ENCODE measurements around the gene C5orf24.
A peak's percentile ranks its signal among the peaks of the same experiment; 100 is the strongest.
"Not testable (repeated sequence)": the region's sequence is repeated elsewhere in the genome, so short reads cannot be mapped to it uniquely, and the experiment has no call there.

Gene C5orf24

GRCh38 chr5:134857401-134857800 lies 11.6 kb downstream of the C5orf24 start:
- DNase-seq (ENCODE audit: low spot score), result no peak

DNA sequence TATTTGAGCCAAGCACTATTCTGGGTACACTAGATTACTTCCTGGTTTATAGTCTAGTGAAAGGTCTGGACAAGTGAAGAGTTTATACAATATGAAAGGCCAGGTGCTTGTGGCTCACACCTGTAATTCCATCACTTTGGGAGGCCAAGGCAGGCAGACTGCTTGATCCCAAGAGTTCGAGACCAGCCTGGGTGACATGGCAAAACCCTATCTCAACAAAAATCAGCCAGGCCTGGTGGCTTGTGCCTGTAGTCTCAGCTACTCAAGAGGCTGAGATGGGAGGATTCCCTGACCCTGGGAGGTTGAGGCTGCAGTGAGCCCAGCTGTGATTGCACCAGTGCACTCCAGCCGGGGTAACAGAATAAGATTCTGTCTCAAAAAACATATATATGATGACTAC lies 18.9 kb downstream of the C5orf24 start:
- DNase-seq (ENCODE audit: low spot score), result no peak

- DNase-seq (ENCODE audit: low spot score), result no peak
These were observed 27.7 kb downstream of the C5orf24 start for GRCh38 chr5:134873494-134873893.

- DNase-seq (ENCODE audit: low spot score), result peak; percentile 91
These were observed 28.4 kb downstream of the C5orf24 start, which contains the start of gene TXNDC15 for GRCh38 chr5:134873987-134874830. TSS of gene TXNDC15 (plus strand) at chr5:134874371. CDS start at chr5:134874428, 57 bp downstream.

DNA sequence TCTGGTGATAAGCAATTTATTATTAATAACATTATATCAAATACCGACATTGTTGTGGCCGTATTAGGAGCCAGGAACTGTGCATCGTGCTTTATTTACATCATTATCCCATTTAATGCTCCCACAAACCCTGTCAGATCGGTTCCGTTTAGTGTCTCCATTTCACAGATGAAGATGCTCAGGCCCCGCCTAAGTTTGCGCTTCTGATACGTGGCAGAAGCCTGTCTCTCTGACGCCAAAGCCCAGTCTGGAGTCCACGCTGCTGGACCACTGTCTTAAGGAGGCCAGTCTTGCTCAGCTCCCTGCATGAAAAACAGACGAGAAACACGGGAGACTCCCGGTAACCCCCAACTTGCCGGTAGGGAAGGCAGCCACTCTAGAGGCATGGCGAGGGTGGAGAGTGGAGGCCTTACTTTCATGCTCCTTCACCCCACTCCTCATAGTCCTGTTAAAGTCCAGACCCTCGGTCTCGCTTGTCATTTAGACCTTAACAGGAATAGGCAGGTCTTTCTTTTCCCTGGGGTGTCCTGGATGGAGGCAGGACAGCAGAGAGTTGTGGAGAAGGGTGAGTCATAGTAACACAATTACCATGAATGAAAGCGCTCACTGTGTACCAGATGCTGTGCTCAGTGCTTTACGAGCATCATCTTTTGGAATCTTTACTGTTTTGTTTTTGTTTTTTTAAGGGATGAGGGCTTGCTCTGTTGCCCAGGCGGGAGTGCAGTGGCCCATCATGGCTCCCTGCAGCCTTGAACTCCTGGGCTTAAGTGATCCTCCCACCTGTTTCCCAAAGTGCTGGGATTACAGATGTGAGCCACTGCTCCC lies 29.3 kb downstream of the C5orf24 start:
- peak; percentile 87 for DNase-seq (ENCODE audit: low spot score)

- no peak for DNase-seq (ENCODE audit: low spot score)
These were observed 31.4 kb downstream of the C5orf24 start for GRCh38 chr5:134877159-134877558.

- no peak for DNase-seq (ENCODE audit: low spot score)
These were observed 32.6 kb downstream of the C5orf24 start for GRCh38 chr5:134878403-134878802.

DNA sequence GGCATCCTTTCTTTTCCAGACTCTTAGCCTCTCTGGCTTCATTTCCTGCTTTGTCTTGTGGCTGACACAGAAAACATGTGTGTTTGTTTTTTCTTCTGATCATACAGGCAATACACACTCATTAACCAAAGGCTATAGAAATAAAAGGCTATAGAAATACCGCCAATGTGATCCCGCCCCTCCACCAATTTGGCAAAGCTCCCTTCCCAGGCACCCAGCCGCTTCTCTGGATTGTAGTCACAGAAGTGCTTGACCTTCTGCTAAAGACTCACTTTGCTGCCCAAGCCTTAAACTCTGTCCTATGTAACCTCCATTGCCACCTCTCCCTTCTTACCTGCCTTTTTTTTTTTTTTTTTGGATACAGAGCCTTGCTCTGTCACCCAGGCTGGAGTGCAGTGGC lies 33.7 kb downstream of the C5orf24 start:
- DNase-seq (ENCODE audit: low spot score), result no peak

GRCh38 chr5:134880937-134881336 lies 35.2 kb downstream of the C5orf24 start:
- DNase-seq (ENCODE audit: low spot score), result not testable (repeated sequence)

- DNase-seq (ENCODE audit: low spot score), result not testable (repeated sequence)
These were observed 35.9 kb downstream of the C5orf24 start for GRCh38 chr5:134881711-134882110.

- DNase-seq (ENCODE audit: low spot score), result no peak
These were observed 41.9 kb downstream of the C5orf24 start for GRCh38 chr5:134887593-134888159.

GRCh38 chr5:134889335-134889734 lies 43.6 kb downstream of the C5orf24 start:
- no peak for DNase-seq (ENCODE audit: low spot score)

DNA sequence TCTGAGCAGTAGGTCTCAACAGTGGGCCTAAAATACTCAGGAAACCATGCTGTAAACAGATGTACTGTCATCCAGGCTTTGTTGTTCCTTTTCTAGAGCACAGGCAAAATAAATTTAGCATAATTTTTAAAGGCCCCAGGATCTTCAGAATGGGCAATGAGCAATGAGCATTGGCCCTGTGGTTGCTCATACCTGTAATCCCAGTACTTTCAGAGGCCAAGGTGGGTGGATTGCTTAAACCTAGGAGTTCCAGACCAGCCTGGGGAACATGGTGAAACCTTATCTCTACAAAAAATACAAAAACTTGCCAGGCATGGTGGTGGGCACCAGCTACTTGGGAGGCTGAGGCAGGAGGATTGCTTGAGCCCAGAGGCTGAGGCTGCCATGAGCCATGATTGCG lies 45.7 kb downstream of the C5orf24 start:
- no peak for DNase-seq (ENCODE audit: low spot score)

GRCh38 chr5:134892282-134892681 lies 46.5 kb downstream of the C5orf24 start:
- no peak for DNase-seq (ENCODE audit: low spot score)

GRCh38 chr5:134892926-134893325 lies 47.2 kb downstream of the C5orf24 start:
- DNase-seq (ENCODE audit: low spot score), result no peak

DNA sequence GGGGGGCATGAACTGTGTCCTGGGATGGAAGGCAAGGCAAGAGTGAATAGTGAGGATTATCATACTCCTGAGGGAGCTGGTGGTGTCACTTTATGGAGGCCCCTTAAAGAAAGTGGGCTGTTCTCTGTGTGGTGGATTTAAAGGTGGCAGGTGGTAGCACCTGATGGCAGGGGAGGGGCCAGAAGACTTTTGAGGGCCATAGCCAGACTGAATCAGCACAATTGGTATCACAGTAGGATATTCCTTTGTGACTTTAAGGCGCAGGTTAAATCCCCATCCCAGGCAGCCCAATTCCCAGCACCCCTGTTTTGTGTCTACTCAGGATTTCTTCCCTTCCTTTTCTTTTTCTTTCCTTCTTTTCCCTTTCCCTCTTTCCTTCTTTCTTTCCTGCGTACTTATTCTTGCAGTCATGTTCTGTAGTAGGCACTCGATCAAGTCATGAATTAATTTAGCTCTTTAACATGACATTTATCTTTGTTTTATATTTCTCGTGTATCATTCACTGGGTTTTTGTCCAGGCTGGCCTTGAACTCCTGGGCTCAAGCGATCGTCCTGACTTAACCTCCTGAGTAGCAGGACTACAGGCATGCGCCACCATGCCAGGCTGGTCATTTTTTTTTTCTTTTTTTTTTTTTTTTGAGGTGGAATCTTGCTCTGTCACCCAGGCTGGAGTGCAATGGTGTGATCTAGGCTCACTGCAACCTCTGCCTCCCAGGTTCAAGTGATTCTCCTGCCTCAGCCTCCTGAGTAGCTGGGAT lies 48.2 kb downstream of the C5orf24 start:
- no peak for DNase-seq (ENCODE audit: low spot score)

DNA sequence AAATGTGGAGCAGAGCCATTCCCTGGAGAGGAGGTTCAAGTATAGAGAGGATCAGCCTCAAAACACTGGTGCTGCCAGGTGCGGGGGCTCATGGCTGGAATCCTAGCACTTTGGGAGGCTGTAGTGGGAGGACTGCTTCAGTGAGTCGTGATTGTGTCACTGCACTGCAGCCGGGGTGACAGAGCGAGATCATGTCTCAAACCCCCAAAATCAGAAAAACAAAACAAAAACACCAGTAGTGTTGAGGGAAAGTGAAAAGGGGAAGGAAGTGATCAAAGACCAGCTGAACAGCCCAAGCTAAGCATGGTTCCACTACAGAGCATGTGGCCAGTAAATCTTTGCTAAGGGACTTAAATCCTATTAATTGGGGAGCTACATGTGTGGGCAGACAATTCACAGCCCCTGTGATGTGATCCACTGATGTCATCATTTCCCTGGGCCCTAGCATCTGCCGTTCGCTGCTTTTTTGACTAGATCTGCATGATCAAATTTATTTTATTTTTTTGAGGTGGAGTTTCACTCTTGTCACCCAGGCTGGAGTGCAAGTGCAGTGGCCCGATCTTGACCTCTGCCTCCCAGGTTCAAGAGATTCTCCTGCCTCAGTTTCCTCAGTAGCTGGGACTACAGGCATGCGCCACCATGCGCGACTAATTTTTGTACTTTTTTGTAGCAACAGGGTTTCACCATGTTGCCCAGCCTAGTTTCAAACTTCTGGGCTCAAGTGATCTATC lies 56.5 kb downstream of the C5orf24 start:
- DNase-seq (ENCODE audit: low spot score), result no peak

- DNase-seq (ENCODE audit: low spot score), result peak; percentile 93
These were observed 59.0 kb downstream of the C5orf24 start, which contains the start of gene PCBD2 for GRCh38 chr5:134904610-134905245. TSS of gene PCBD2 (plus strand) at chr5:134905131. CDS start at chr5:134905140, 9 bp downstream.

GRCh38 chr5:134905246-134905996 lies 59.7 kb downstream of the C5orf24 start:
- DNase-seq (ENCODE audit: low spot score), result peak; percentile 51

DNA sequence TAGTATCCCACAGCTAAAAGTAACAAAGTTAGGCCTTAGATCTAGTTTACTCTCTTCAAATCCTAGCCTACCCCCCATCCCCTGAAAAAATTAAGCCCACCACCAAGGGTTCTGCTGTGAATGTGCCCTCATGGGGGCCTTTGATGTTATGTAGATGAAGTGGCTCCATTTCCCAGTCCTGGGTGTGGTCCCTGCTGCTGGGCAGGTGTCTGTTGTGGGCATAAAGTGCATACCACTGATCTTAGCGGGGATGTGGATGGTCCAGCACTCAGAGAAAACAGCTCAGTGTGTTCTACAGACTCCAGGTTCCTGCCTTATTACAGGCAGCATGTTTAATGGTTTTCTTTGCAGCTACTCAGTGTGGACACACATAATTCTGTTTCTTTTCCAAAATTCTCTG lies 61.0 kb downstream of the C5orf24 start:
- DNase-seq (ENCODE audit: low spot score), result no peak

Measured in AG08395 (cell line).